Right atrium auricular region (tissue), 2 donors: ENCODE results near the gene SKAP1. TPM values are rescaled to one million over a fixed set of nuclear protein-coding genes. Genes with fewer than 3 reads are reported as not detected.
"Not testable (repeated sequence)": the region's sequence is repeated elsewhere in the genome, so short reads cannot be mapped to it uniquely, and the experiment has no call there.

Source experiments
- DNase-seq: peaks from one replicate; pipeline ENCODE4 v3.0.0-alpha.2; 2019; ENCODE audit warnings: low spot score
- H3K27ac ChIP-seq, 2 donors: fragments of 200-600 bp; sonication (generic); 1 replicate in 1 of 2; 2 replicates in 1 of 2; pipeline ENCODE4 v1.5.1; 2016 to 2019
- H3K27me3 ChIP-seq, 2 donors: fragments of 200-600 bp; sonication (generic); one replicate each; pipeline versions ENCODE4 v1.5.1 to v1.6.0; 2017 to 2019
- H3K36me3 ChIP-seq: fragments of 200-600 bp; sonication (generic); one replicate; pipeline ENCODE4 v1.5.1; 2016
- H3K4me1 ChIP-seq, 2 donors: fragments of 200-600 bp; sonication (generic); one replicate each; pipeline versions ENCODE4 v1.5.1 to v1.6.0; 2017 to 2019
- H3K4me3 ChIP-seq, 2 donors: fragments of 200-600 bp; sonication (generic); 1 replicate in 1 of 2; 2 replicates in 1 of 2; pipeline ENCODE4 v1.5.1; 2017 to 2019; ENCODE audit warnings: mild to moderate bottlenecking in 1 of 2, moderate library complexity in 1 of 2
- H3K9me3 ChIP-seq, 2 donors: fragments of 200-600 bp; sonication (generic); one replicate each; pipeline ENCODE4 v1.5.1; 2019
- CTCF ChIP-seq, 2 donors: fragments of 200-600 bp; sonication (generic); IDR thresholded peaks; one replicate each; pipeline ENCODE4 v1.5.1; 2019; ENCODE audit warnings: antibody characterized with exemption in 2 of 2
- total RNA-seq, 2 donors: library from RNA; depleted of rRNA; stranded (reverse); fragments of >200 nt; gene quantifications; one replicate each; pipeline ENCODE4 v1.1.0, GENCODE V29; 2016

The SKAP1 gene
- total RNA-seq, 2 donors from 2014 or later: not detected

DNA sequence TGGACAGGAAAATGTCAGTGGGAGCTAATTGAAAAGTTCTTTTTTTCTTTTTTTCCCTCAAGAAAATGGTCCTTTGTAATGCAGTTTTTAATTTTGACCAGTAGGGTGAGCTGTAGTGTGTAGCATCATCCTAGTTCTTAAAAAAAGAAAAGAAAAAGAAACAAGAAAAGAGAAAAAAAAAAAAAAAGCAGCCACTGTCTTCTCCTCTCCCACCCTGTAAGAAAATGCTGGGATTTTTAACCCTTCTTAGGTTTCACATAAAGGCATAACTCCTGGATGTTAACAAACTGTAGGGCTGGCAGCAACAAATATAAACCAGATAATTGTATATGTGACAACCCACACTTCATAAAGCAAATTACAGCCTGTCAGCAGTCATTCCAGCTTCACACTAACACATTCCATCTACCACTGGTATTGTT is 78.1 kb downstream of the SKAP1 start:
- Histone ChIP-seq H3K4me1 (no peaks in the 10 kb centered on the region), H3K27ac (no peak overlapping the region), H3K4me3 (no peak overlapping the region), H3K27me3 (peaks cover 3 to 5% of the 10 kb centered on the region in 2 donors), H3K9me3 (peaks cover 0 to 4% of the 10 kb centered on the region in 2 donors), H3K36me3 (no peaks in the 10 kb centered on the region)
- peak; percentile 42 to 68 for TF ChIP-seq CTCF (IDR thresholded peaks at IDR 0.05)
- DNase-seq: no peak

DNA sequence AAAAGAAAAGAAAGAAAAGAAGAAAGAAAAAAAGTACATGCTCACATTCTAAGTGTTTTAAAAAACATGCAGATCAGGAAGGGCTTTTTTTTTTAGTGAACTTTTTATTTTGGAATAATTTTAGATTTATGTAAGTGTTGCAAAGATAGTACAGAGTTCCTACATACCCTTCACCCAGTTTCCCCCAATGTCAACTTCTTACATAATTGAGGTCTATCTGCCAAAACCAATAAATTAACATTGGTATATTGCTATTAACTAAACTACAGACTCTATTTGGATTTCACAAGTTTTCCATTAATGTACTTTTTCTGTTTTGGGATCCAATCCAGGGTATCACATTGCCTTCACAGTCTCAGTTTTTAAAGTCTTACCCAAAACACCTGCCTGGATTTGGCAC is 81.7 kb downstream of the SKAP1 start:
- Histone ChIP-seq H3K36me3 (no peaks in the 10 kb centered on the region), H3K4me1 (no peaks in the 10 kb centered on the region), H3K4me3 (no peak overlapping the region), H3K27ac (no peak overlapping the region), H3K27me3 (peaks cover 0 to 3% of the 10 kb centered on the region in 2 donors), H3K9me3 (peaks cover 0 to 4% of the 10 kb centered on the region in 2 donors)
- no peak for DNase-seq
- no peak for TF ChIP-seq CTCF (IDR thresholded peaks at IDR 0.05)

GRCh38 chr17:48347177-48347576 is 82.8 kb downstream of the SKAP1 start:
- no peak for DNase-seq
- peaks cover 0 to 4% of the 10 kb centered on the region in 2 donors for H3K9me3 ChIP-seq
- H3K27me3 ChIP-seq: peaks cover 0 to 3% of the 10 kb centered on the region in 2 donors
- no peak for TF ChIP-seq CTCF (IDR thresholded peaks at IDR 0.05)
- no peaks in the 10 kb centered on the region for H3K36me3 ChIP-seq
- no peak overlapping the region for H3K4me3 ChIP-seq
- no peak overlapping the region for H3K27ac ChIP-seq
- no peaks in the 10 kb centered on the region for H3K4me1 ChIP-seq

- Histone ChIP-seq H3K4me1 (no peaks in the 10 kb centered on the region), H3K27ac (no peak overlapping the region), H3K4me3 (no peak overlapping the region), H3K9me3 (peaks cover 0 to 4% of the 10 kb centered on the region in 2 donors), H3K27me3 (peaks cover 0 to 3% of the 10 kb centered on the region in 2 donors), H3K36me3 (no peaks in the 10 kb centered on the region)
- no peak for TF ChIP-seq CTCF (IDR thresholded peaks at IDR 0.05)
- no peak for DNase-seq
These were observed 85.8 kb downstream of the SKAP1 start for GRCh38 chr17:48344251-48344650.

DNA sequence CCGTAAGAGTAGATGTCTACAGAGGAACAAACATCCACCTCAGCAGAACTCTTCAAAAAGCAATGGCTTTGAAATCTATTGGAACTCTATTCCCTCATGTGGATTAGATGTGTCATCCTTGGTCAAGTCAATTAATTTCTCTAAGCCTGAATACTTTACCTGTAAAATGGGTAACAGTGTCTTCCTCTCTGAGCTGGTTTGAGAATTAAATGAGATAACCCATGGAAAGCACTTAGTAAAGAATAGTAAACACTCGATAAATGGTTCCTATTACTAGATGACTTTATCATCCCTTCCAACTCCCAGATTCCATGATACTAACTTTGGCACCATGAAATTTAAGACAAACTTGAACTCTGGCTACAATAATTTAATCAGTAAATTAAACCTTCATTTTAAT is 89.1 kb downstream of the SKAP1 start:
- TF ChIP-seq CTCF (IDR thresholded peaks at IDR 0.05): no peak
- Histone ChIP-seq H3K4me3 (no peak overlapping the region), H3K9me3 (no peaks in the 10 kb centered on the region), H3K27ac (no peak overlapping the region), H3K27me3 (no peaks in the 10 kb centered on the region), H3K4me1 (no peaks in the 10 kb centered on the region), H3K36me3 (no peaks in the 10 kb centered on the region)
- no peak for DNase-seq

DNA sequence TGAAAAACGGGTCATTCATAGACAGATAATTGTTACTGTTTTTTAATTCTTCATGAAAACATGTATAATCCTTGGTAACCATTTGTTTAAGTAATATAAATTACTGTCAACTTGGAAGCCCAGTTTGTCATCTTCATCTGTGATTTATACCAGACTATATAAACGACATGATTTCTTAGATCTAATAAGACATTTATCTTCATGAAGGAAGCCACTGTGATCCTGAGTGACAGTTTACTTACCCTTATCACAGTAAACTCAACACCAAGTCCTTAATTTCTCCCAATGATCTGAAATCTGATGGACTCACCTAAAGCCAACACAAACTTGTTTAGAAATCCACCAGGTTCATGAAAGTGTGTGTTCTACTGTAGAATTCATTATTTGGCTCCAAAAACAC is 91.3 kb downstream of the SKAP1 start:
- Histone ChIP-seq H3K27ac (no peak overlapping the region), H3K27me3 (no peaks in the 10 kb centered on the region)
- TF ChIP-seq CTCF (IDR thresholded peaks at IDR 0.05): no peak

DNA sequence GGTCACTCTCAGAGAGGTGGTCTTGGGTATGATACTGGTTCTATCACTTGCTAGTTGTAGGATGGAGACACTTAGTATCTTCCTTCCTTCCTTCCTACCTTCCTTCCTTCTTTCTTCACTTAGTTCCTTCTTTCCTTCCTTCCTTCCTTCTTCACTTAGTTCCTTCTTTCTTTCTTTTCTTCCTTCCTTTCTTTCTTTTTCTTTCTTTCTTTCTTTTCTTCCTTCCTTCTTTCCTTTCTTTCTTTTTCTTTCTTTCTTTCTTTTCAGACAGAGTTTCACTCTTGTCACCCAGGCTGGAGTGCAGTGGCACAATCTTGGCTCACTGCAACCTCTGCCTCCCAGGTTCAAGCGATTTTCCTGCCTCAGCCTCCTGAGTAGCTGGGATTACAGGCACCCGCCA is 92.1 kb downstream of the SKAP1 start:
- H3K9me3 ChIP-seq, H3K27me3 ChIP-seq: not testable (repeated sequence)

More for the DNA sequence above, 91.3 kb downstream of the SKAP1 start:
- H3K4me1 ChIP-seq: no peaks in the 10 kb centered on the region
- H3K36me3 ChIP-seq: no peaks in the 10 kb centered on the region
- H3K4me3 ChIP-seq: no peak overlapping the region
- DNase-seq: no peak
- H3K9me3 ChIP-seq: no peaks in the 10 kb centered on the region

More for the DNA sequence above, 92.1 kb downstream of the SKAP1 start:
- not testable (repeated sequence) for H3K4me1 ChIP-seq, H3K36me3 ChIP-seq, DNase-seq, H3K4me3 ChIP-seq, H3K27ac ChIP-seq
